SU-DHL-6 (cell line): Measurements from ENCODE around the gene NUDT2.

Experiments
- H2AFZ ChIP-seq: fragments of 200-600 bp; sonication (generic); 2 replicates; pipeline ENCODE4 v1.6.1; 2014; ENCODE audit warnings: low read depth, mild to moderate bottlenecking, moderate library complexity, mixed read lengths, antibody characterized with exemption, low read length; ENCODE audit not compliant: severe bottlenecking
- H3F3A ChIP-seq: fragments of 200-600 bp; shearing (Covaris generic); 2 replicates; pipeline ENCODE4 v1.6.0; 2016; ENCODE audit warnings: antibody characterized with exemption, mild to moderate bottlenecking; ENCODE audit not compliant: insufficient read depth
- H3K27ac ChIP-seq: fragments of 200-600 bp; sonication (generic); 2 replicates; pipeline ENCODE4 v1.5.1; 2016; ENCODE audit warnings: low read depth, mild to moderate bottlenecking, low read length, moderate library complexity, mixed read lengths
- H3K27me3 ChIP-seq: fragments of 200-600 bp; sonication (generic), shearing (Covaris generic); 2 replicates; pipeline ENCODE4 v1.6.0; 2014; ENCODE audit warnings: mild to moderate bottlenecking, low read length
- H3K36me3 ChIP-seq: fragments of 200-600 bp; sonication (generic); 2 replicates; pipeline ENCODE4 v1.6.1; 2014; ENCODE audit warnings: mild to moderate bottlenecking, low read length, mixed read lengths
- H3K4me2 ChIP-seq: fragments of 300-600, 200-600 bp; shearing (Covaris generic), sonication (generic); 2 replicates; pipeline ENCODE4 v1.6.0; 2014; ENCODE audit warnings: low read length, low read depth, mild to moderate bottlenecking; ENCODE audit not compliant: poor library complexity, severe bottlenecking
- H3K4me3 ChIP-seq: fragments of 200-600 bp; sonication (generic); 2 replicates; pipeline ENCODE4 v1.5.1; 2014; ENCODE audit warnings: antibody characterized with exemption, low read length, mild to moderate bottlenecking, mixed read lengths; ENCODE audit not compliant: insufficient read depth, poor library complexity, severe bottlenecking
- H3K79me2 ChIP-seq: fragments of 200-600 bp; sonication (generic); 2 replicates; pipeline ENCODE4 v1.6.1; 2014; ENCODE audit warnings: mild to moderate bottlenecking, low read length, moderate library complexity; ENCODE audit not compliant: insufficient read depth
- H3K9ac ChIP-seq: fragments of 200-600 bp; sonication (generic); 2 replicates; pipeline ENCODE4 v1.7.0; 2014; ENCODE audit warnings: mild to moderate bottlenecking, low read length
- H3K9me2 ChIP-seq: fragments of 200-600 bp; sonication (generic); replicated peaks from 2 replicates; pipeline ENCODE4 v1.6.1; 2014; ENCODE audit warnings: low read length; ENCODE audit not compliant: insufficient read depth
- H3K9me3 ChIP-seq: fragments of 200-600 bp; sonication (generic); 2 replicates; pipeline ENCODE4 v1.6.1; 2014; ENCODE audit warnings: low read length, mixed read lengths; ENCODE audit not compliant: insufficient read depth
- H4K20me1 ChIP-seq: fragments of 200-600 bp; sonication (generic); 2 replicates; pipeline ENCODE4 v1.6.1; 2014; ENCODE audit warnings: low read depth, mild to moderate bottlenecking, antibody characterized with exemption, low read length, moderate library complexity, mixed read lengths
- EZH2phosphoT487 ChIP-seq: fragments of 200-600 bp; sonication (generic), shearing (Covaris generic); conservative IDR thresholded peaks from 2 replicates; pipeline ENCODE4 v1.6.1; 2018; ENCODE audit warnings: mild to moderate bottlenecking, antibody characterized with exemption, low read length, moderate library complexity, mixed read lengths
- TF ChIP-seq, protein P1 (sequence below): fragments of 200-600 bp; sonication (generic); IDR thresholded peaks from one replicate; pipeline ENCODE4 v1.5.1; 2017; ENCODE audit warnings: antibody characterized with exemption, mild to moderate bottlenecking, low read length, moderate library complexity; ENCODE audit not compliant: insufficient read depth, poor library complexity, severe bottlenecking

NUDT2 gene

DNA sequence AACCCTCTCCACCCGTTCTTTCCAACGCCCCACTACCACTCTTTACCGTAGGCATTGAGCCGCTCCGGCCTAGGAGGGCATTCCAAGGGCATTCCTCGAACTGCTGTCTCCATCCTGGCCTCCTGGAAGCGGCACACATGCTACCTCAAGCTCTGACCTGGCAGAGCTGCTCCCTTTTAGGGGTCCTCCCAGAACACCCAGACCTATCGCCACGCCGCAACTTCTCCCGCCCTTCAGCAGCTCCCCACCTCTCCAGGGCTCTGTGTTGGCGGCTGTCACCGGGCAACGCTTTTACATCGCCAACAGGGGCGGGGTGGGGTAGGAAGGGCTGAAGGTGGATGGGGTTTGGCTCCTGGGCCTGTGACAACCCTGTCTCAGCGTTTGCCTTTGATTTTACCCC is 52.0 kb downstream of the NUDT2 start:
- TF ChIP-seq, protein P1, sequence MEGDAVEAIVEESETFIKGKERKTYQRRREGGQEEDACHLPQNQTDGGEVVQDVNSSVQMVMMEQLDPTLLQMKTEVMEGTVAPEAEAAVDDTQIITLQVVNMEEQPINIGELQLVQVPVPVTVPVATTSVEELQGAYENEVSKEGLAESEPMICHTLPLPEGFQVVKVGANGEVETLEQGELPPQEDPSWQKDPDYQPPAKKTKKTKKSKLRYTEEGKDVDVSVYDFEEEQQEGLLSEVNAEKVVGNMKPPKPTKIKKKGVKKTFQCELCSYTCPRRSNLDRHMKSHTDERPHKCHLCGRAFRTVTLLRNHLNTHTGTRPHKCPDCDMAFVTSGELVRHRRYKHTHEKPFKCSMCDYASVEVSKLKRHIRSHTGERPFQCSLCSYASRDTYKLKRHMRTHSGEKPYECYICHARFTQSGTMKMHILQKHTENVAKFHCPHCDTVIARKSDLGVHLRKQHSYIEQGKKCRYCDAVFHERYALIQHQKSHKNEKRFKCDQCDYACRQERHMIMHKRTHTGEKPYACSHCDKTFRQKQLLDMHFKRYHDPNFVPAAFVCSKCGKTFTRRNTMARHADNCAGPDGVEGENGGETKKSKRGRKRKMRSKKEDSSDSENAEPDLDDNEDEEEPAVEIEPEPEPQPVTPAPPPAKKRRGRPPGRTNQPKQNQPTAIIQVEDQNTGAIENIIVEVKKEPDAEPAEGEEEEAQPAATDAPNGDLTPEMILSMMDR, result no peak
- no peak for TF ChIP-seq EZH2phosphoT487
- no peak overlapping the region for H3K27ac ChIP-seq
- no peak overlapping the region for H3K9ac ChIP-seq
- no peak overlapping the region for H3K4me2 ChIP-seq
- H3K27me3 ChIP-seq, result no peaks in the 10 kb centered on the region
- H3K79me2 ChIP-seq, result no peaks in the 10 kb centered on the region
- no peak overlapping the region for H3K4me3 ChIP-seq
- H3K9me2 ChIP-seq, result no peaks in the 10 kb centered on the region
- H2AFZ ChIP-seq, result no peak overlapping the region
- no peaks in the 10 kb centered on the region for H4K20me1 ChIP-seq
- no peaks in the 10 kb centered on the region for H3F3A ChIP-seq
- H3K9me3 ChIP-seq, result no peaks in the 10 kb centered on the region
- no peaks in the 10 kb centered on the region for H3K36me3 ChIP-seq

DNA sequence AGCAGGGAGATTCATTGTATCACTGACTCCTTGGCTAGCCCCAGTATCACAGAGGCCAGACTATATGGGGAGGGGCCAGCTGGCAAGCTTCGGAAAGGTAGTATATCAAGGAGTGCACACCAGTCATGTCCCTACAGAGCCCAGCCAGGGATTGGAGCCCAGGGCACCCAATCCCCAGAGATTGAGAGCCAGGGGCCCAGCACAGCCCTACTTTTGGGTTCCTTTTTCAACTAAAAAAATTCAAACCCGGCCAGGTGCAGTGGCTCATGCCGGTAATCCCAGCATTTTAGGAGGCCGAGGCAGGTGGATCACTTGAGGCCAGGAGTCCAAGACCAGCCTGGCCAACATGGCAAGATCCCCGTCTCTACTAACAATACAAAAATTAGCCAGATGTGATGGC is 52.7 kb downstream of the NUDT2 start:
- Histone ChIP-seq H3K36me3 (no peaks in the 10 kb centered on the region), H3K4me2 (no peak overlapping the region), H3K4me3 (no peak overlapping the region), H3F3A (no peaks in the 10 kb centered on the region), H3K27ac (no peak overlapping the region), H3K9me3 (no peaks in the 10 kb centered on the region), H3K9ac (no peak overlapping the region), H3K79me2 (no peaks in the 10 kb centered on the region), H3K27me3 (no peaks in the 10 kb centered on the region), H3K9me2 (no peaks in the 10 kb centered on the region), H2AFZ (no peak overlapping the region), H4K20me1 (no peaks in the 10 kb centered on the region)
- TF ChIP-seq EZH2phosphoT487, result no peak
- TF ChIP-seq, protein P1, result no peak

DNA sequence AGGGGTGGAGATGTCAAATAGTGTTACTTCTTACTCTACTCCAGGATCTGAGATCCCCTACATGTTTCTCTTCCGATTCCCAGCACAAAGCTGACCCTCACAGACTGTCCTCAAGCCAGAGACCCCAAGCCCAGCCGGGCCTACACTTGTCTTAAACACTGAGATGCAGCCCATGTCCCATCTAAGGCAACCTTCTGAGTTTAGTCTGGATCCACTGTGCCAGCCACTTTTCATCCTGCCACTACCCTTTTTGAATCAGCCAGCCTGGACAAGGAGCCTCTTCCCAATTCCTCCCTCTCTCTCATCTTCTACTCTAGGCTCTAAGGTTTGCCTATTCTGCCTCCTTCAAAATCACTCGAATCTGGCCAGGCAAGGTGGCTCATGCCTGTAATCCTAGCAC is 53.5 kb downstream of the NUDT2 start:
- Histone ChIP-seq H3K9me3 (no peaks in the 10 kb centered on the region), H3K36me3 (no peaks in the 10 kb centered on the region), H3K79me2 (no peaks in the 10 kb centered on the region), H3K9ac (no peak overlapping the region), H4K20me1 (no peaks in the 10 kb centered on the region), H3F3A (no peaks in the 10 kb centered on the region), H2AFZ (no peak overlapping the region), H3K9me2 (no peaks in the 10 kb centered on the region), H3K4me3 (no peak overlapping the region), H3K27me3 (no peaks in the 10 kb centered on the region), H3K4me2 (no peak overlapping the region), H3K27ac (no peak overlapping the region)
- no peak for TF ChIP-seq EZH2phosphoT487
- TF ChIP-seq, protein P1, result no peak

DNA sequence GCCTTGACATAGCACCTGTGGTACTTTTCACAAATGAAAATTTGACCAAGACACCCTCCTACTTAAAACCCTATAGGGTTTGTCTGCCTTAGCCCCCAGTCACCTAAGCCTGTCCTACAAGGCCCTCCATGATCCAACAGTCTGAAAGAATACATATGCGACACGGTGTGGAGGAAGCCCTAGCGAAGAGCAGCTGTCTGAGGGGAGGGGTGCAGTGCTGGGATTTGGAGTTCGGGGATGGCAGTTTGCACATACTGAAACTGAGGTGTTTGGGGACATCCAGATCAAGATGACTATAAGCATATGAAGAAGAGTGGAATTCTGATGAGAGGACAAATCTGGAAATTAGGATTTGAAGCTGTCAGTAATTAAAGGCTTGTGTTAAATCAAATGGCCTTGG is 54.5 kb downstream of the NUDT2 start:
- Histone ChIP-seq H3K4me3 (no peak overlapping the region), H3K27ac (no peak overlapping the region), H3K9me2 (no peaks in the 10 kb centered on the region), H3F3A (no peaks in the 10 kb centered on the region), H3K9ac (no peak overlapping the region), H3K4me2 (no peak overlapping the region), H2AFZ (no peak overlapping the region), H3K9me3 (no peaks in the 10 kb centered on the region), H3K36me3 (no peaks in the 10 kb centered on the region), H3K27me3 (no peaks in the 10 kb centered on the region), H3K79me2 (no peaks in the 10 kb centered on the region), H4K20me1 (no peaks in the 10 kb centered on the region)
- no peak for TF ChIP-seq EZH2phosphoT487
- TF ChIP-seq, protein P1, result no peak
